AG09319 (cell line): ENCODE results near the gene PSMG4.

ENCODE experiments used
- DNase-seq: peaks from one replicate; pipeline ENCODE4 v3.0.0-alpha.2; 2010; ENCODE audit warnings: low read depth; ENCODE audit errors: extremely low read depth
- CTCF ChIP-seq: IDR thresholded peaks from 2 replicates; pipeline ENCODE4 v1.5.1; 2011; ENCODE audit warnings: low read depth, mild to moderate bottlenecking, inconsistent platforms, low read length, moderate library complexity

Gene PSMG4

GRCh38 chr6:3253597-3253961 lies 5.2 kb upstream of the PSMG4 start:
- TF ChIP-seq CTCF, result no peak
- DNase-seq, result no peak

- no peak for TF ChIP-seq CTCF
- no peak for DNase-seq
Observed at GRCh38 chr6:3258201-3258600, 546 bp upstream of the PSMG4 start.

GRCh38 chr6:3259491-3259958 lies 778 bp downstream of the PSMG4 start:
- no peak for DNase-seq
- TF ChIP-seq CTCF, result no peak

- no peak for TF ChIP-seq CTCF
- DNase-seq, result no peak
Observed at GRCh38 chr6:3260296-3260695, 1.5 kb downstream of the PSMG4 start.

GRCh38 chr6:3260772-3261517 lies 2.2 kb downstream of the PSMG4 start:
- DNase-seq, result no peak
- no peak for TF ChIP-seq CTCF

GRCh38 chr6:3261518-3261820 lies 2.7 kb downstream of the PSMG4 start:
- DNase-seq, result no peak
- TF ChIP-seq CTCF, result no peak

GRCh38 chr6:3261921-3262320 lies 3.2 kb downstream of the PSMG4 start:
- no peak for DNase-seq
- TF ChIP-seq CTCF, result no peak
